HCT116 (cell line): ENCODE results near the gene RIPOR1.

Experiments
- ATF3 ChIP-seq: IDR thresholded peaks from 2 replicates; pipeline ENCODE4 v1.6.1; 2012
- EZH2 ChIP-seq: fragments of 200-600 bp; sonication (generic); IDR thresholded peaks from 2 replicates; pipeline ENCODE4 v1.6.1; 2017; ENCODE audit warnings: antibody characterized with exemption, mixed run types
- POLR2A ChIP-seq: IDR thresholded peaks from 2 replicates; pipeline ENCODE4 v1.7.0; 2011; ENCODE audit warnings: borderline replicate concordance; ENCODE audit not compliant: insufficient read depth, insufficient read length; ENCODE audit errors: extremely low read depth
- POLR2AphosphoS5 ChIP-seq: IDR thresholded peaks from 2 replicates; pipeline ENCODE4 v1.6.1; 2011; ENCODE audit warnings: mild to moderate bottlenecking, low read depth, low read length, moderate library complexity
- REST ChIP-seq: IDR thresholded peaks from 2 replicates; pipeline ENCODE4 v1.6.1; 2012; ENCODE audit warnings: low read depth
- SRF ChIP-seq: IDR thresholded peaks from 2 replicates; pipeline ENCODE4 v1.6.1; 2012; ENCODE audit warnings: low read depth
- ZNF274 ChIP-seq: fragments of 200-500 bp; sonication (Bioruptor generic); IDR thresholded peaks from 2 replicates; pipeline ENCODE4 v1.6.1; 2014; ENCODE audit warnings: mild to moderate bottlenecking, low read depth, low read length, inconsistent platforms
- TF ChIP-seq, protein P1 (sequence below): IDR thresholded peaks from 2 replicates; pipeline ENCODE4 v1.6.1; 2012
- TF ChIP-seq, protein P2 (sequence below), 3 experiments: fragments of 200-600 bp in 1 of 3; sonication (generic) in 1 of 3; IDR thresholded peaks in 2 of 3; conservative IDR thresholded peaks in 1 of 3; 2 replicates each; pipeline ENCODE4 v1.5.1; 2012 to 2017; ENCODE audit warnings: low read depth in 2 of 3, low read length in 2 of 3, antibody characterized with exemption in 1 of 3, borderline replicate concordance in 1 of 3, control low read depth in 1 of 3, mild to moderate bottlenecking in 1 of 3, mixed read lengths in 1 of 3, mixed run types in 1 of 3, moderate library complexity in 1 of 3; ENCODE audit not compliant: insufficient read depth in 1 of 3

DNA sequence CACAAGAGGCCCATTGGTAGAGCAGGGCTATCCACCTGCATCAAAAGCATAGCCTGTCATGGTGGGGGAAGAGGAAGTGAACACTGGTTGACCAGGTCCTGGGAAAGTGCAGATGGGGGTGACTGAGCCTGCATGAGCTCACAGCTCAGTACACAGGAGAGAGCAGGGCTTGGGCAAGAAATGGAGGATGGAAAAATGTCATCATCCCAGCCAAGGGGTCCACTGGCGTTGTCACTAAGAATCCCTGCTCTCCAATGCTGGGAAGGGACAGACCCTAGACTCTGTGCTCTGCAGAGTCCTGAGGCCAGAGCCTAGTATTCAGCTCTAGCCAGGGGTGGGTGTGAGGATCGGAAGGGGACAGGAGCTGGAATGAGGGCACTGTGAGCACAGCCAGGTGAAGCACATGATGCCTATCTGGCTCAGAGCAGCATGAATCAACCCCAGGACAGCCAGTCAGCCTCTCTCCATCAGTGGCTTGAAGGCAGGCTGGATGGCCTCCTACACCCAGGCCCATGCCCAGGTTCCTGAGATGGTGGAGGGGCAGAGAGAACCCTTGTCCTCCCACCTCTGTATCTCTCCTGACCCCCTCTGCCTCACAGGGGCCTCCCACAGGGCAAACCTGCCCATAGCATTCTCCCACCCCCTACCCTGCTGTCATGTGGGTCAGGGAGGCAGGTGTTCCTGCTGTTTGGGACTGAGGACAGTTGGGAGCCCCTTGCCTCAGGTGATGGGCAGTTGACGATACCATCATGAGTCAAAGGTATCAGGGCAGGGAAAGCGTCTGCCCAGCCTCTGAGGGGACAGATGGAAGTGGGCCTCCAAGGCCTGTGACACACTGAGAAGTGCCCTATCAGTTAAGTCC lies 19.9 kb downstream of the RIPOR1 start:
- TF ChIP-seq POLR2A (no peak), REST (no peak), ZNF274 (no peak), EZH2 (no peak), ATF3 (no peak), POLR2AphosphoS5 (no peak), SRF (no peak)
- TF ChIP-seq, protein P1, sequence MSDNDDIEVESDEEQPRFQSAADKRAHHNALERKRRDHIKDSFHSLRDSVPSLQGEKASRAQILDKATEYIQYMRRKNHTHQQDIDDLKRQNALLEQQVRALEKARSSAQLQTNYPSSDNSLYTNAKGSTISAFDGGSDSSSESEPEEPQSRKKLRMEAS: no peak
- TF ChIP-seq, protein P2, sequence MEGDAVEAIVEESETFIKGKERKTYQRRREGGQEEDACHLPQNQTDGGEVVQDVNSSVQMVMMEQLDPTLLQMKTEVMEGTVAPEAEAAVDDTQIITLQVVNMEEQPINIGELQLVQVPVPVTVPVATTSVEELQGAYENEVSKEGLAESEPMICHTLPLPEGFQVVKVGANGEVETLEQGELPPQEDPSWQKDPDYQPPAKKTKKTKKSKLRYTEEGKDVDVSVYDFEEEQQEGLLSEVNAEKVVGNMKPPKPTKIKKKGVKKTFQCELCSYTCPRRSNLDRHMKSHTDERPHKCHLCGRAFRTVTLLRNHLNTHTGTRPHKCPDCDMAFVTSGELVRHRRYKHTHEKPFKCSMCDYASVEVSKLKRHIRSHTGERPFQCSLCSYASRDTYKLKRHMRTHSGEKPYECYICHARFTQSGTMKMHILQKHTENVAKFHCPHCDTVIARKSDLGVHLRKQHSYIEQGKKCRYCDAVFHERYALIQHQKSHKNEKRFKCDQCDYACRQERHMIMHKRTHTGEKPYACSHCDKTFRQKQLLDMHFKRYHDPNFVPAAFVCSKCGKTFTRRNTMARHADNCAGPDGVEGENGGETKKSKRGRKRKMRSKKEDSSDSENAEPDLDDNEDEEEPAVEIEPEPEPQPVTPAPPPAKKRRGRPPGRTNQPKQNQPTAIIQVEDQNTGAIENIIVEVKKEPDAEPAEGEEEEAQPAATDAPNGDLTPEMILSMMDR (IDR thresholded peaks at IDR 0.05 in 2 of 3, conservative IDR thresholded peaks at IDR 0.05 in 1 of 3; ENCODE audit: borderline replicate concordance in 1 of 3, insufficient read depth in 1 of 3, low read depth in 2 of 3, low read length in 2 of 3): no peak
